Measurements from ENCODE around the gene WDR74. TPM values are rescaled to one million over a fixed set of nuclear protein-coding genes. Genes with fewer than 3 reads are reported as not detected.

The WDR74 gene
- total and polyA plus RNA-seq, 9 of the 15 experiments (the other 6 are each of a cell fraction or from before 2014, with no cell fraction given) = 32.7 to 210 (median 114) TPM

- no peaks in the 10 kb centered on the region for H3K9me1 ChIP-seq (ENCODE audit: control insufficient read depth, insufficient read depth, low read length)
- H4K20me1 ChIP-seq (replicated peaks; ENCODE audit: control insufficient read depth, insufficient read depth, low read length) = peaks cover 13% of the 10 kb centered on the region
- peaks cover 62% of the 10 kb centered on the region for H3K36me3 ChIP-seq (ENCODE audit: control insufficient read depth, insufficient read depth, low read length)
- H3K79me2 ChIP-seq (ENCODE audit: control insufficient read depth, insufficient read depth, low read length) = peaks cover 94% of the 10 kb centered on the region
- ATAC-seq = no peak
- ChIA-PET CTCF (ENCODE audit: low intra/inter-chr PET ratio) (no interaction called here), POLR2A (interaction anchor here (0.6 to 7.2 kb wide), 12 partner anchors 8 to 176 kb away, joined by 3 to 45 read pairs (median 5); partner anchors contain the start of genes LRRN4CL, SLC3A2 and TMEM179B)
- no peaks in the 10 kb centered on the region for H3K27me3 ChIP-seq (ENCODE audit: control insufficient read depth in 2 of 2, insufficient read depth in 2 of 2, low read length in 2 of 2)
- no peak overlapping the region for H3K4me3 ChIP-seq
- intact Hi-C loops (cut with micrococcal nuclease) = no loop called here
- H3K4me2 ChIP-seq (ENCODE audit: insufficient read depth, low read length) = no peak overlapping the region
- H3K27ac ChIP-seq (ENCODE audit: extremely low read depth, low read depth, low read length) = no peak overlapping the region; the same call in 2 of the 3 replicates
- no peak for FAIRE-seq
- no peaks in the 10 kb centered on the region for H3K9me3 ChIP-seq (replicated peaks; ENCODE audit: control insufficient read depth, insufficient read depth, low read depth, low read length)
- TF ChIP-seq KDM5B (IDR thresholded peaks at IDR 0.05; ENCODE audit: insufficient replicate concordance, low read depth, low read length) = no peak
- TF ChIP-seq FOXJ3 (CRISPR knock-in tag; IDR thresholded peaks at IDR 0.05) = no peak
- TF ChIP-seq RAD51 (IDR thresholded peaks at IDR 0.05; ENCODE audit: borderline replicate concordance, low read depth) = no peak
- TF ChIP-seq, protein P1, sequence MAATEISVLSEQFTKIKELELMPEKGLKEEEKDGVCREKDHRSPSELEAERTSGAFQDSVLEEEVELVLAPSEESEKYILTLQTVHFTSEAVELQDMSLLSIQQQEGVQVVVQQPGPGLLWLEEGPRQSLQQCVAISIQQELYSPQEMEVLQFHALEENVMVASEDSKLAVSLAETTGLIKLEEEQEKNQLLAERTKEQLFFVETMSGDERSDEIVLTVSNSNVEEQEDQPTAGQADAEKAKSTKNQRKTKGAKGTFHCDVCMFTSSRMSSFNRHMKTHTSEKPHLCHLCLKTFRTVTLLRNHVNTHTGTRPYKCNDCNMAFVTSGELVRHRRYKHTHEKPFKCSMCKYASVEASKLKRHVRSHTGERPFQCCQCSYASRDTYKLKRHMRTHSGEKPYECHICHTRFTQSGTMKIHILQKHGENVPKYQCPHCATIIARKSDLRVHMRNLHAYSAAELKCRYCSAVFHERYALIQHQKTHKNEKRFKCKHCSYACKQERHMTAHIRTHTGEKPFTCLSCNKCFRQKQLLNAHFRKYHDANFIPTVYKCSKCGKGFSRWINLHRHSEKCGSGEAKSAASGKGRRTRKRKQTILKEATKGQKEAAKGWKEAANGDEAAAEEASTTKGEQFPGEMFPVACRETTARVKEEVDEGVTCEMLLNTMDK (IDR thresholded peaks at IDR 0.05; ENCODE audit: borderline replicate concordance, insufficient read depth, low read depth, low read length, poor library complexity, severe bottlenecking) = no peak
- TF ChIP-seq ZSCAN29 (IDR thresholded peaks at IDR 0.05) = no peak
- TF ChIP-seq PCBP2 (IDR thresholded peaks at IDR 0.05; ENCODE audit: low read depth, low read length, poor library complexity, severe bottlenecking) = no peak
- no peak for TF ChIP-seq BCL6 (CRISPR knock-in tag; IDR thresholded peaks at IDR 0.05)
- no peak for TF ChIP-seq JUNB (CRISPR knock-in tag; conservative IDR thresholded peaks at IDR 0.05)
- TF ChIP-seq SAFB (IDR thresholded peaks at IDR 0.05; ENCODE audit: borderline replicate concordance, low read depth, low read length) = no peak
- TF ChIP-seq TEAD4 (IDR thresholded peaks at IDR 0.05; ENCODE audit: low read length) = no peak
- TF ChIP-seq TEAD4 (CRISPR knock-in tag; IDR thresholded peaks at IDR 0.05; ENCODE audit: borderline replicate concordance) = no peak
- TF ChIP-seq, protein P2, sequence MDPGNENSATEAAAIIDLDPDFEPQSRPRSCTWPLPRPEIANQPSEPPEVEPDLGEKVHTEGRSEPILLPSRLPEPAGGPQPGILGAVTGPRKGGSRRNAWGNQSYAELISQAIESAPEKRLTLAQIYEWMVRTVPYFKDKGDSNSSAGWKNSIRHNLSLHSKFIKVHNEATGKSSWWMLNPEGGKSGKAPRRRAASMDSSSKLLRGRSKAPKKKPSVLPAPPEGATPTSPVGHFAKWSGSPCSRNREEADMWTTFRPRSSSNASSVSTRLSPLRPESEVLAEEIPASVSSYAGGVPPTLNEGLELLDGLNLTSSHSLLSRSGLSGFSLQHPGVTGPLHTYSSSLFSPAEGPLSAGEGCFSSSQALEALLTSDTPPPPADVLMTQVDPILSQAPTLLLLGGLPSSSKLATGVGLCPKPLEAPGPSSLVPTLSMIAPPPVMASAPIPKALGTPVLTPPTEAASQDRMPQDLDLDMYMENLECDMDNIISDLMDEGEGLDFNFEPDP (CRISPR knock-in tag; IDR thresholded peaks at IDR 0.05) = no peak
- no peak for TF ChIP-seq RBM14 (IDR thresholded peaks at IDR 0.05; ENCODE audit: borderline replicate concordance, insufficient read depth, low read depth, low read length)
- no peak for TF ChIP-seq TAF15 (IDR thresholded peaks at IDR 0.05; ENCODE audit: low read depth, low read length)
- no peak for TF ChIP-seq SMARCE1 (IDR thresholded peaks at IDR 0.05)
- no peak for TF ChIP-seq IFI16 (CRISPR knock-in tag; IDR thresholded peaks at IDR 0.05)
- no peak for TF ChIP-seq CTBP1 (IDR thresholded peaks at IDR 0.05; ENCODE audit: borderline replicate concordance)
- no peak for TF ChIP-seq ZNF551 (CRISPR knock-in tag; IDR thresholded peaks at IDR 0.05)
- TF ChIP-seq SMARCA4 (IDR thresholded peaks at IDR 0.05) = no peak
- TF ChIP-seq CCAR2 (IDR thresholded peaks at IDR 0.05; ENCODE audit: low read depth, low read length) = no peak
- WGBS (ENCODE audit: insufficient coverage, low coverage, missing lambda C conversion rate) = 87% methylated on average over 6 of the region's 6 CpGs
- in situ Hi-C loops (cut with MboI) = loop anchor here (25.0 kb wide), 1 partner anchor 478 kb away; no protein-coding TSS in a partner anchor
- H3K4me1 ChIP-seq (replicated peaks in 1 of 2; ENCODE audit: control insufficient read depth in 2 of 2, insufficient read depth in 2 of 2, low read length in 2 of 2) = peaks cover 16 to 23% of the 10 kb centered on the region in 2 experiments; a peak in 4 of 5 replicates
- BruUV-seq (replicated peaks) = no TSS peak
- H3K9ac ChIP-seq (ENCODE audit: insufficient read depth in 1 of 2, low read depth in 2 of 2, low read length in 2 of 2) = no peak overlapping the region
- no peak for DNase-seq (ENCODE audit: extremely low read depth in 1 of 4, low spot score in 3 of 4)
- no peak overlapping the region for H2AFZ ChIP-seq (ENCODE audit: low read depth, low read length)
Observed at GRCh38 chr11:62865635-62866034, 26.2 kb upstream of the WDR74 start.

All from K562 (cell line).